GM12801 (cell line): ENCODE measurements around the gene HCRT.

Source experiments
- TF ChIP-seq, protein P1 (sequence below): IDR thresholded peaks from one replicate; pipeline ENCODE4 v1.5.1; 2011; ENCODE audit warnings: control low read depth; ENCODE audit not compliant: insufficient read length; ENCODE audit errors: extremely low read depth

Gene HCRT

DNA sequence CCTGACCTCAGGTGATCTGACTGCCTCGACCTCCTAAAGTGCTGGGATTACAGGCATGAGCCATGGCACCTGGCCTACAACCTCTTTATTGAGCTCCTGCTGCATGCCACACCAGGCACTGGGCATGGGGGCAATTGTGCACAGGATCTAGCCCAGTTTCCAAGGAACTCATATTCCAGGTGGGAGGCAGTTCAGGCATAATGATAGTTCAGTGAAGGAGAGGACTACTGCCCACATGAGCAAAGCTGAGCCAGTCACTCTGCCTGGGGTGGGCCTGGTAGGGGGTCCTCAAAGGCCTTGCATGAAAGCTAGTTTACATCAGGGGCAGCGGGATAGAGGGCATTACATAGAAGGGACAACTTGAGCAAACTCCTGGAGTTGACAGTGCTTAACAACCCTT is 2.6 kb upstream of the HCRT start:
- TF ChIP-seq, protein P1, sequence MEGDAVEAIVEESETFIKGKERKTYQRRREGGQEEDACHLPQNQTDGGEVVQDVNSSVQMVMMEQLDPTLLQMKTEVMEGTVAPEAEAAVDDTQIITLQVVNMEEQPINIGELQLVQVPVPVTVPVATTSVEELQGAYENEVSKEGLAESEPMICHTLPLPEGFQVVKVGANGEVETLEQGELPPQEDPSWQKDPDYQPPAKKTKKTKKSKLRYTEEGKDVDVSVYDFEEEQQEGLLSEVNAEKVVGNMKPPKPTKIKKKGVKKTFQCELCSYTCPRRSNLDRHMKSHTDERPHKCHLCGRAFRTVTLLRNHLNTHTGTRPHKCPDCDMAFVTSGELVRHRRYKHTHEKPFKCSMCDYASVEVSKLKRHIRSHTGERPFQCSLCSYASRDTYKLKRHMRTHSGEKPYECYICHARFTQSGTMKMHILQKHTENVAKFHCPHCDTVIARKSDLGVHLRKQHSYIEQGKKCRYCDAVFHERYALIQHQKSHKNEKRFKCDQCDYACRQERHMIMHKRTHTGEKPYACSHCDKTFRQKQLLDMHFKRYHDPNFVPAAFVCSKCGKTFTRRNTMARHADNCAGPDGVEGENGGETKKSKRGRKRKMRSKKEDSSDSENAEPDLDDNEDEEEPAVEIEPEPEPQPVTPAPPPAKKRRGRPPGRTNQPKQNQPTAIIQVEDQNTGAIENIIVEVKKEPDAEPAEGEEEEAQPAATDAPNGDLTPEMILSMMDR = no peak

DNA sequence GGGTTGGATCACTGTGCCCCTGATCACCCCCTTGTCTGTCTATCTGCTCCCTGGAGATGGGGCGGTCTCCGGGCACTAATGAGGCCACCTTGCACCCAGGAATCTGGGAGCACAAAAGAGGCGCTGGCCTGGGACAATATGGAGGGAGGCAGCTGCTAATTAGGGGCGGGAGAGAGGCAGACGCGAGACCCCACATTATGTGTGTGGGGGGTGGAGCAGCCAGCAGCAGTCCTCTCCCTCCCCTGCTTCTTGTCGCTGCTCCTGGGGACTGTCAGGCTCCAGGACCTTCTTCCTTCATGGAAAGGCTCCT is 324 bp upstream of the HCRT start:
- TF ChIP-seq, protein P1 = no peak

DNA sequence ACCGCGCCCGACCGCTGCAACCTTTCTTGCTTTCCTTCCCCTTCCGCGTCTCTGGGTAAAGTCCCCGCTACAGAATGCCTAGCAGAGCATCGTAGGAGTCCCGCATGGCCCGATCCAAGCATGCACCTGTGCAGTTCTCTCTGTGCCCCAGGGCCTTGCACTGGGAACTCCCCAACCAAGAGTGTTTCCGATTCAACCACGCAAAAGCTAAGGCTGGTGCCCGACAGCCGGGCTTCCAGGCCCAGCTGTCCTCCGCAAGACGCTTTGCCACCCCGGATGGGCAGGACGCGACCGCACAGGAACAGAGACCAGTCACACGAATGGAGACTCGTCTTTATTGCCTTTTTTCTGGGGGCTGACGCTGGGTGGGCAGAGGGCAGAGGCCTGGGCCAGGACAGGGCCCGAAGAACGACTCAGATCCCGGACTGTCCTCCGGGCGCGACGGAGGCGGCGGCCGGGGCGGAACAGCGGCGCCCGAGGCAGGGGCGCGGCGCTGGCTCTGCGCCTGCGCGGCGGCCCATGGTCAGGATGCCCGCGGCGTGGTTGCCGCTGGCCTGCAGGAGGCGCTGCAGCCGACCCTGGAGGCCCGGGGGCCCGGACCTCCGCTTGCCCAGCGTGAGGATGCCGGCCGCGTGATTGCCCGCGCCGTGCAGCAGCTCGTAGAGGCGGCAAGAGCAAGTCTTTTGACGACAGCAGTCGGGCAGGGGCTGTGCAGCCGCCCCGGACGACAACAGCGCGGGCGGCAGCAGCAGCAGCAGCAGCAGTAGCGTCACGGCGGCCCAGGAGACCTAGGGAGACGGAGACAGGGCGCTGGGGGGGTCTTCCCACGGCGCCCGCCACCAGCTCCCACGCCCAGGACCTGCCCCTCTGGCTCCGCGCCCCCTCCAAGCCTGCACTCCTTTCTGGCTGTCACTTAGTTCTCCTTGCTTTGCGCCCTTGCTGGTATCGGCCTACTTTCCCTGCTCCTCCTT is 1.2 kb downstream of the HCRT start:
- TF ChIP-seq, protein P1 = no peak

DNA sequence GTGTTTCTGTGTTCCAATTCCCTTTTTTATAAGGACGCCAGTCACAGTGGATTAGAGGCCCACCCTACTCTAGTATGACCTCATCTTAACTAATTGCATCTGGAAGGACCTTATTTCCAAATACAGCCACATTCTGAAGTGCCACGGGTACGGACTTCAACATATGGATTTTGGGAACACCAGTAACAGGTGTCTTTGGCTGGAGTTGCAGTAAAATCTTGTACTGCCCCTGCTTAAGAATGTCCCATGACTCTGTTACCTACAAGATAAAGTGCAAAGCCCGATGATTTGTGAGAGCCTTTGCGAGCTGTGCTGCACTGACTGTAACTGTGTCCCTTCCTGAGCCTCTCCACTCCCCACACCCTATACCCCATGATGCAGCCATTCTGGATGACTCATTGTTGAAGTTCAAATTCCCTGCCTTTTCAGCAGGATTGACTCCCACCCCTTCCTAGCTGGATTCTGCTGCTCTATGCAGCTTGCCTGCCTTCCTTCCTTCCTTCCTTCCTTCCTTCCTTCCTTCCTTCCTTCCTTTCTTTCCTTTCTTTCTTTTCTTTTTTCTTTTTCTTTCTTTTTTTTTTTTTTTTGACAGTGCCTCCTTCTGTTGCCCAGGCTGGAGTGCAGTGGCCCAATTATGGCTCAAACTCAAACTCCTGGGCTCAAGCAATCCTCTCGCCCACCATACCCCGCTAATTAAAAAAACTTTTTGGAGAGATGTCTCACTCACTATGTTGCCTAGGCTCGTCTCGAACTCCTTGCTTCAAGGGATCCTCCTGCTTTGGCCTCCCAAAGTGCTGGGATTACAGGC is 2.1 kb downstream of the HCRT start:
- TF ChIP-seq, protein P1 = no peak

DNA sequence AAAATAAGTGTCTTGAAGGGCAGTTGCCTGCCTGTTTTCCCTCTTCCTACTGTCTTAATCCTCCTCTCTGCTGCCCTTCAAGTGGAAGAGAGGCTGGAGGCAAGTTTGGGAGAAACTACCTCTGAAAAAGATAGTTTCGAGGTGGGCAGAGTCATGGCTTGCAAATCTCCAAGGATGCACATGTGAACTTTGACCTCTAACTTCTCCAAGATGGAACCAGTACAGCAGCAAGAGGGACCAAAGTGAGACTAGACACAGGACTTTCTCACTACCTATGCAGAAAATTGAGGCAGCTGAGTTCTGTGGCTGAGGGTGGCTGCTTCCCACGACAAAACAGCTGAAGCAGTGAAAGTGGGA is 3.4 kb downstream of the HCRT start:
- TF ChIP-seq, protein P1 = no peak

DNA sequence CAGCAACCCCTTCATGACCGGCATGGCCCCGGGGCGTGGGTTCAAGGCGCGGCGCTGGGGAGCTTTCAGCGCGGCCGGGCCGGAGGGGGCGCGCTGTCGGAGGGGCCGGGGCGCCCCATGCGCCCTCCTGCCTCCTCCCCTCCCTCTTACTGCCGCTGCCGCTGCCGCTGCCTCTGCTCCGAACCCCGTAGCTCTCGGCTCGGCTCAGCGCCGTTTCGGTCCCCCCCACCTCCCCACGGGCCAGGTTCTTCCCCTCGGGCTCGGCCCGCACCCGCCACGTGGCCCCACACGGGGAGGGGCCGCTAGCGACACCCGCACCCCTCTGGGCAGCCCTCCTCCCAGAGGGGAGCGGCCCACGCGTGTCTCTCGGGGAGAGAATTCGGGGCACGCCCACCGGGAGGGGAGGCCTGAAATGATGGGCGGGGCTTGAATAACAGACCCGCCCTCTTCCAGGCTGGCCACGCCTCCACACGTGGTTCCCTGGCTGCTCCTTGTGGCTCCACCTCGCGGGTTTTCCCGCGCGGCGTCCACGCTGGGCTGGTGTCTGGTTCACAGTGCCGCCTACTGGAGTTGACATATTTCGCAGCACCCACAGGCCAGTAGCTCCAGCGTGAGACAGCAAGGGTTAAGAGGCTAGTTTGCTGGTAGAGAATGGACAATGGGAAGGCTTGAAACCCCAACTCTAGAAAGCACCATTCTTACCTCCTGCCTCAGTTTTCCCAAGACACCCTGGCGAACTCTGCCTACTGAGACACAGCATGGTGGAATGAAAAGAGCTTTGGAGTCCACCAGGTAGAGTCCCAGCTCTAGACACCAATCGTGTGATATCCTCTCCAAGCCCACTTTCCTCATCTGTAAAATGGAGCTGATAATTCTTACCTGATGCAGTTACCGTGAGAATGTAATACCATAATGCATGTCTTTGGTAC is 4.1 kb downstream of the HCRT start, which contains the start of gene KCNH4:
Gene KCNH4, minus strand, starts transcription at position 221 of the 929 bp plus-strand sequence. Its CDS starts 197 bp downstream, at position 24.
- TF ChIP-seq, protein P1 = peak; percentile 62
